Measurements from ENCODE around the gene VWA3A.
A peak's percentile ranks its signal among the peaks of the same experiment; 100 is the strongest.
"Not testable (repeated sequence)": the region's sequence is repeated elsewhere in the genome, so short reads cannot be mapped to it uniquely, and the experiment has no call there.

The VWA3A gene, protein sequence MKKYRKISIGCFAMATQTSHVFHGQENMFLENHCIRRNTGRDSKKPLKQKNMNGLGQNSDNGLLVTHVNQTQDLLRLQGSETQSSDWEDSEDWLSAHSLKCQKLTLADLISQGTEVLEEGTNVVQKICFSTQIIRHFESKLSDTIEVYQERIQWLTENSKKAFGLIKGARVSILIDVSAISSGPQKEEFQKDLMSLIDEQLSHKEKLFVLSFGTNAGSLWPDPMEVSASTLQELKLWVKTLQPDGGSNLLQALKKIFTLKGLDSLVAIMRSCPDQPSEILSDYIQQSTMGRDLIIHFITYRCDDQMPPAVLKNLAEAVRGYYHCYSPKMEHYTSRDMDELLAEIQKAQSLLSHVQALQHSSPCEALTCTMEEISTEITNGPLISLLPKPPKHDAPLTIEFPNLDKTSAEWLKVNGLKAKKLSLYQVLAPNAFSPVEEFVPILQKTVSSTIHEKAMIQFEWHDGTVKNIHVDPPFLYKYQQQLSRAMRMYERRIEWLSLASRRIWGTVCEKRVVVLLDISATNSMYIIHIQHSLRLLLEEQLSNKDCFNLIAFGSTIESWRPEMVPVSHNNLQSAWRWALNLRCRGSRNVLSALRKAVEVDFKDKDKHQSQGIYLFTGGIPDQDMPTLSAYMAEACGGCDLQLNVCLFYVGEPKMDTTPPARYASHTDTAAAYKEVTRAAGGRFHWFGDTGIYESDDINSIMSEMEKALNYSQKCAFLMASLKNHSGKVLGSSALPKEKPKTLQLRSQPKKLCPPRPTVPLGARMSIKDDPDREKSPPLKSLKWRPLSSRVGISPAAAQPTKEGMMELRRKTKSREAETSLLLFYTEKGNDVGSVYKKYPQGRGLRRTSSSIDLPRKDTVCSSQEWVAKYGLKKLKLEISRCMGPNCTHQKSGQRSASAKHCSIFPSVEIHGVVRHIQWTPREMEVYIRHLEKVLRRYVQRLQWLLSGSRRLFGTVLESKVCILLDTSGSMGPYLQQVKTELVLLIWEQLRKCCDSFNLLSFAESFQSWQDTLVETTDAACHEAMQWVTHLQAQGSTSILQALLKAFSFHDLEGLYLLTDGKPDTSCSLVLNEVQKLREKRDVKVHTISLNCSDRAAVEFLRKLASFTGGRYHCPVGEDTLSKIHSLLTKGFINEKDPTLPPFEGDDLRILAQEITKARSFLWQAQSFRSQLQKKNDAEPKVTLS

DNA sequence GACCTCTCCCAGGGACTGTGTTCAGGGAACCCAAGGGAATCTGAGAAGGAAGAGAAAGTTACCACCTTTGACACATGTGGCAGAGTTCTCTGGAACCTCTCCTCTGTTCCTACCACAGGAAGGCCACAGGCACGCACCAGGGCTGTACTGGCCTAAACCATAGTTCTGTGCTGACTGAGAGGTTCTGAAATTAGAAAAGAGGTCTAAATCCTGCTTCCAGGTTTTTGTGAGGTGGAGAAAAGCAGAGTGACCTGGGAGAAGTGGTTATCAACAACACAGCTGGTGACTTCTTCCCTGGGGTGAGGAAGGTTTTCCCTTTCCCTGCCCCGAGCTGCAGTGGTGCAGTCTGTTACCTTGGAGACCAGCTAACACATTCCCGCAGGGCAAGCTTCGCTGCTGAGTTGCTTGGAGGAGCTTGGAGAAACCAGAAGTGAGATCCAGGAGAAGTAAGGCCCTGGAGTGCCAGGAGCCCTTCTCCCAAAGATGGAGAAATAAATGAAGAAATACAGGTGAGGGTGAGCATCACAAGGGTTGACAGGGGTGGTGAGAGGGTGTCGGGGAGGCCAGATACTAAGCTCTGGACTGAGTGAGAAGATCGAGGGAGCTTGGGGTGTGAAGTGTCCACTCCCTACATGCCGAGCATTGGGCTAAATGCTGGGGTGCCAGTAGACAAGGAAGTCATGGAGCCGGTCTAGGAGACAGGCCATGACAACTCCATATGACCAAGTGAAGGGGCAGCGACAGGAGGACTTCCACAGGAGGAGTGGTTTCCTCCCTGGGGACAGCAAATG is at the start of gene VWA3A:
Gene VWA3A, plus strand, starts transcription at position 399 of the 791 bp plus-strand sequence. Its CDS starts 97 bp downstream, at position 496.
- DNase-seq (ENCODE audit: low read depth in 2 of 2): no peak

DNA sequence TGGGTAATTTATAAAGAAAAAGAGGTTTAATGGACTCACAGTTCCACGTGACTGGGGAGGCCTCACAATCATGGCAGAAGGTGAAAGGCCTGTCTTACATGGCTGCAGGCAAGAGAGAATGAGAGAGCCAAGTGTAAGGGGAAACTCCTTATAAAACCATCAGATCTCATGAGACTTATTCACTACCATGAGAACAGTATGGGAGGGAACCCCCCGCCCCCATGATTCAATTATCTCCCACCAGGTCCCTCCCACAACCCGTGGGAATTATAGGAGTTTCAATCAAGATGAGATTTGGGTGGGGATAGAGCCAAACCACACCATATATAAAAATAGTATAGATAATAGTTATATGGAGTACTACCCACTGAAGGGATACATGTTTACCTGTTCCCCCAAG is 48.5 kb upstream of the VWA3A start:
- not testable (repeated sequence) for DNase-seq (ENCODE audit: low read depth in 2 of 2)

DNA sequence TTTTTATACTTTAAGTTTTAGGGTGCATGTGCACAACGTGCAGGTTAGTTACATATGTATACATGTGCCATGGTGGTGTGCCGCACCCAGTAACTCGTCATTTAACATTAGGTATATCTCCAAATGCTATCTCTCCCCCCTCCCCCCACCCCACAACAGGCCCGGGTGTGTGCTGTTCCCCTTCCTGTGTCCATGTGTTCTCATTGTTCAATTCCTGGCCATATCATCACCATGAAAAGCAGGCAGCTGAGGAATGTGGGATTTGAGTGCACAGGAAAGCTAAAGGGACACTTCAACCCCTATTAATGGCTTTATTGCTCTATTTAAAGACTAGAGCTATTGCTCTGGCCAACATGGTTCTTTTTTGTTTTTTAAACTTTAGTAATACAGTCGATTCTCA is 46.5 kb upstream of the VWA3A start:
- DNase-seq (ENCODE audit: low read depth in 2 of 2): not testable (repeated sequence)

DNA sequence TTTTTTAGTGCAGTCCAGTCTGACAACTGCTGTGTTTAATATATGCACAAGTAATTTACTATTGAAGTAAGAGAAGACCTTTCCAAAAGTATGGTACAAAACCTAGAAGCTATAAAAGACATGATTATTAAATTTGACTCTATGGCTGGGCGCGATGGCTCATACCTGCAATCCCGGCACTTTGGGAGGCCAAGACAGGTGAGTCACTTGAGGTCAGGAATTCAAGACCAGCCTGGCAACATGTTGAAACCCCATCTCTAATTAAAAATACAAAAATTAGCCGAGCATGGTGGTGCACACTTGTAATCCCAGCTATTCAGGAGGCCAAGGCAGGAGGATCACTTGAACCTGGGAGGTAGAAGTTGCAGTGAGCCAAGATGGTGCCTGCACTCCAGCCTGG is 41.4 kb upstream of the VWA3A start:
- DNase-seq (ENCODE audit: low read depth in 2 of 2): no peak

DNA sequence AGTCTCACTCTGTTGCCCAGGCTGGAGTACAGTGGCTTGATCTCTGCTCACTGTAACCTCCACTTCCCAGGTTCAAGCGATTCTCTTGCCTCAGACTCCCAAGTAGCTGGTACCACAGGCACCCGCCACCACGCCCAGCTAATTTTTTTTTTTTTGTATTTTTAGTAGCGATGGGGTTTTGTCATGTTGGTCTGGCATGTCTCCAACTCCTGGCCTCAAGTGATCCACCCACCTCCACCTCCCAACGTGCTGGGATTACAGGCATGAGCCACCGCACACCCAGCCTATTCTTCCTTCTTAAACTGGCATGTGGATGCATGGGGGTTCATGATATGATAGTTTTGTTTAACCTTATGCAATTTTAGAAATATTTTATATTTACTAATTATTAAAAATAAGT is 39.4 kb upstream of the VWA3A start:
- no peak for DNase-seq (ENCODE audit: low read depth in 2 of 2)

DNA sequence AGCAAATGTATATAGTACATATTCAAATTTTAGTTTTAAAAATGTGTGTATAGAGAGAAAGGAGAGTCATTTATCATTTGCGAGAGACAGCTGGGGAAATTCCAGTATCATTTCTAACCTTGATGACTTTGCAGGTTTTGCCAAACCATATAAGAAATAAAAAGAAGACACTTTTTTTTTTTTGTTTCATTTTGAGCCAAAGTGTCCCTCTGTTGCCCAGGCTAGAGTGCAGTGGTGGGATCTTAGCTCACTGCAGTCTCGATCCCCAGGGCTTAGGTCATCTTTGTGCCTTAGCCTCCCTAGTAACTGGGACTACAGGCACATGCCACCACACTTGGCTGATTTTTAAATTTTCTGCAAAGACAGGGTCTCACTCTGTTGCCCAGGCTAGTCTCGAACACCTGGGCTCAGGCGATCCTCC is 38.4 kb upstream of the VWA3A start:
- DNase-seq (ENCODE audit: low read depth in 2 of 2): no peak

DNA sequence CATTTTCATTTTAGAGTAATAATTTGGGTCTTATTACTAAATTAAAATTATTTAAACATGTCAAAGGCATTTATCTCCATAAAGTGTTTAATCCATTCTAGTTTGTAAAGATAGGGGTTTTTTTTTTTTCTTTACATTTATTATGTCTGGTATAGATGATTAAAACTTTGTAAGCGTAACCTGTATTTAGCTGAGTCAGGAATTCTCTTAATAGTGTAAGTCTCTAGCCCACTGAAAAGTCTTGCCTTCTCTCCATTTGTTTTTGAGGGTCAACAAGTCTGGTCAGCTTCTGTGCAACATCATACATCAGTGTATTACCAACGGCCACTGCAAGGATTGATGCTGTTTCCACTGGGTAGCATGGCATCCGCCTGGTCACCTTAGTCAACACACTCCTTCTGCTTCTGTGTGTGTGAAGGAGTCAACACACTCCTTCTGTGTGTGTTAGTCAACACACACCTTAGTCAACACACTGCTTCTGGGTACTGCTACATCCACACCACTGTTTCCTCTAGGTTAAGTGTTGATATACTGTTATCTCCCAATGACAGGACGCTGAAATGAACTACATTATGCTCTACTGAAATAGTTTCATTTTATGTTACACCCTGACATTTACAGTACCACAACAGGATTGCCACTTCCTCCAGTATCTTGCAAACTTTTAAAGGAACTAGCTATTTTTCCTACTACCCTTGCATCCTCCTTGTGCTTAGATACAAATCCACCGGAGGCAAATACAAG is 37.3 kb upstream of the VWA3A start:
- no peak for DNase-seq (ENCODE audit: low read depth in 2 of 2)

DNA sequence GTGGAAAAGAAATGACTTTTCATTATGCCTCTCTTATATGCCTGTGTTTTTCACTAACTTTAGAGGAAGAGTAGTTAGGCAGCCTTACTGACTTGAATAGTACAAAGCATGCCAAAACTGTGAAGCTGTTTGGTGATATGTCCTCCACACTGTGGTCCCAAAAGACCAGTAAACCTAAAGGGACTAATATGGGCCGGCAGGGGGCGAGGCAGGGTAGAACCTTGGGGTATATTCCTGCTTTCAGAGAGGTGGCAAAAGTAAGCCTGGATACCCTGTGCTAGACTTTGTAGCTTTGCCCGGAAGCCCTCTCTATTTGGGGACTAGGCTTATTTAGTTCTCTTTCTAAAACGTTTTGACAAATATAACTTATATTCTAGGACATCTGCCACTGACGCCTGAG is 36.5 kb upstream of the VWA3A start:
- no peak for DNase-seq (ENCODE audit: low read depth in 2 of 2)

DNA sequence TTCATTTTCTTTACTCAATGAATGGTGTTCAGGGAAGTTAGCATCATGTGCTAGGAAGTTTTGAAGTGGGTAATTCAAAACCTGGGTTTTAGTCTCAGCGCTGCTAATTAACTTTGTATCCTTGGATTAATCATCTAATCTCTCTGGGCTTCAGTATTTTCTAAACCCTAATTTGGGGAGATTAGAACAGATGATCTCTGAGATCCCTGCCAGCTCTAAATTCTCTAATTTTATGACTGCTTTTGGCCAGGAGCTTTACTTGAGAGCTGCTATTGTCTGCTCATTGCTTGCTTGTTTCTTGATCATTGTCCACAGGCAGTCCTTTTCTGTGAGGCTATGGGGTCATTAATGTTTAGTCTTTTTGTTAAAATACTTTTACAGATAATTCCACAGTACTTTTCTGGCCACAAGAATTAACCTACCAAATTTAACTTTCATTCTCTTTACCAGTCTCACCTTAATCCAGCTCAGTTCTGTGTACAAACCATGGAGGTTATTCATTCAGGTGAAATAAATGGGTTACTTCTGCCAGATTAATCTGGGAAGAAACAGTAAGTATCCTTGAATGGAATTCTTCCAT is 28.4 kb upstream of the VWA3A start:
- DNase-seq (ENCODE audit: low read depth in 2 of 2): no peak

DNA sequence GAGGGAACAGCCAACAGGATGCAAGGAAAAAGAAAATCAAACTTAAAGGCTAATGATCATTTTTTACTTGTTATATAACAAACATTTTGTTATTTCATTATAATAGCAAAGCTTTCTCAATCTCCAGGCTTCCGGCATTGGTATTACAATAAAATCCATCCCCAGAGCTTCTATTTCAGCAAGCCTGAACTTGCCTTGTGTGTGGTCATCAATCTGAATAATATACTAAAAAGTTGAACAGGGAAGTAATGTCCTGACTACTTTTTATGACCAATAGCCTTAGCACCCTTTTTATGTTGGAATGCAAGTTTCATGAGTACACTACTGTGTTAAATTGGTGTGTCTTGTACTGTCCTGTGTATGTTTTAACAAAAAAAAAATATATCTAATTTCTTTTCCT is 27.1 kb upstream of the VWA3A start:
- DNase-seq (ENCODE audit: low read depth in 2 of 2): no peak

DNA sequence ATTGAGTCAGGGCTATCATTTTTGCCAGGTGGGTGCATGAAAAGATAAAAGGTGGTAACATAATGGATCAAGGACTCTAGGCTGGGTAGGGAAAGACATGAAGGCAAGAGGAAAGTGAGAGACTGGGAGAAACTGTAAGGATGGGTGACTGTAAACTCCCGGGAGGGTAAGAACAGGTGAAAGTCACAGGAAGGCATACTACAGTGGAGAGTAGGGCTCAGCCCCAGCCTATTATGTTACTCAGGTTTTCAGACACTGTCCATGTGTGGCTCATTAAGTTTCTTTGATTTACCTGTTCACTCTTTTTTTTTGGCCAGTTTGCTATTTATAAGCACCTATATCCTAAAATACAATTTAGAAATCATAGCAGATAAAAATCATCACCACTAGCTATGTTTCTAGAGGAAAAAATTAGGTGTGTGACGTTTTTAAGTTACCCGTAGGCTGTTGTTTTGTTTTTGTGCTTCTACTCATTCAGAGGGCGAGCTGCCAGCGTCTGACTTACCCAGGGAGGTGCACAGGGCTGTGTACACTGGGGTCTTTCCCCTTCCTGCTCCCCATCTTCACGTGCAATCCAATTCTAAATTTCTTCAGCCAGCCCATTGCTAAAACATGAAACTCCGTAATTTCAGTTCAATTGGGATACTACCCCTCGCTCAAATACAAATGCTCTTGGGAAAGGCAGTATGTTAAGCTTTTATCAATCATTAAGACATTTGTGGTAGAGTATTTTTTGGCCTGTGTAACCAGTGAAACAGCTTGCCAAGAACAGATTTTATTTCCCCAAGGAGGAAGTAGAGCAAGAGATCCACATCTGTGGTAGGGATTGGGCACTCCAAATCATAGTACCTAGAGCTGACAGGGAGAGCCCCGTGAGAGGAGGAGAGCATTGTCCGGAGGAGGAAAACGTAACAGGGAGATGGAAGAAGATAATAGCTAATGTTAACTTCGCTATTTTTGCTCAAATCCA is 21.7 kb upstream of the VWA3A start:
- DNase-seq (ENCODE audit: low read depth in 2 of 2): no peak

DNA sequence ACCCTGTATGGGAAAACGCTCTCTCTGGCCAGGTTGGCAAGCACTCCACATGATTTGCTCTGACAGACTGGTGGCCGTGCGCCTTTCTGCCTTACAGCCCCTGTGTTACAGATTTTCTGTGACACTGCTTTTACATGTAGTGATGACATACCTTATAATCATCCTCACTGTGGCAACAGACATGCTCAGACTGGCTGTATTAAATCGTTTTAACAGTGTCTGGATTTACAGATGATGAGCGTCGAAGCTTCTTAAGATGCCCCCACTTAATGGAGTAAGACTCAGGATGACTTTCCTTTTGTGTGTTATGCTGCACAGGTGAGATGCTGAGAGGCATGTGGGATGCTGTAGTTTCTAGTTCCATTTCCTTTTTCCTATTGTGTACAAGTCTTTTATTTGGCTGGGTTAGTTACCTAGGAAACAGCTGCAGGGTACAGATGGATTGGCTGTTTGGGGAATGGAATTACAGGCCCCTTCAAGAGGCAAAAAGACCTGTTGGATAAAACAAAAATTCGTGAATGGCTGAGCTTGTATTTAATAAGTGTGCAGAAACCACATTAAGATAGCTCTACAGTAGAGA is 20.9 kb upstream of the VWA3A start:
- no peak for DNase-seq (ENCODE audit: low read depth in 2 of 2)

DNA sequence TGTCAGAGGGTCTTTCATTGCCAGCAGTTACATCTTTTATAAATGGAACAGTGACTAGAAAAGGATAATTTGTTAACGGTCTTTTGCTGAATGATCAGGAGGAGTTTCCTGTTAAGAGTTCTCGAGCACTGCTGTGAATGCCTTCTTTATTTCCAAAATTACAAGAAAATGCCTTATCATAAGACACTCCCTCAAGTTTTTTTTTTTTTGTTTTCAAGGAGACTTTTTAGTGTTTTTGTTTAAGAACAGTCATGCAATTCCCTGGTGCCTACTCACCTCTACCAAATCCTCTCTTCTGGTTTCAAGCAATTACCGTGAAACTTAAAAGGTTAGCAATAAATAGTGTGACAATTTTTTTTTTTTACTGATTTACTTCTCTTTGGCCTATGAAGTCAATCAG is 19.0 kb upstream of the VWA3A start:
- no peak for DNase-seq (ENCODE audit: low read depth in 2 of 2)

DNA sequence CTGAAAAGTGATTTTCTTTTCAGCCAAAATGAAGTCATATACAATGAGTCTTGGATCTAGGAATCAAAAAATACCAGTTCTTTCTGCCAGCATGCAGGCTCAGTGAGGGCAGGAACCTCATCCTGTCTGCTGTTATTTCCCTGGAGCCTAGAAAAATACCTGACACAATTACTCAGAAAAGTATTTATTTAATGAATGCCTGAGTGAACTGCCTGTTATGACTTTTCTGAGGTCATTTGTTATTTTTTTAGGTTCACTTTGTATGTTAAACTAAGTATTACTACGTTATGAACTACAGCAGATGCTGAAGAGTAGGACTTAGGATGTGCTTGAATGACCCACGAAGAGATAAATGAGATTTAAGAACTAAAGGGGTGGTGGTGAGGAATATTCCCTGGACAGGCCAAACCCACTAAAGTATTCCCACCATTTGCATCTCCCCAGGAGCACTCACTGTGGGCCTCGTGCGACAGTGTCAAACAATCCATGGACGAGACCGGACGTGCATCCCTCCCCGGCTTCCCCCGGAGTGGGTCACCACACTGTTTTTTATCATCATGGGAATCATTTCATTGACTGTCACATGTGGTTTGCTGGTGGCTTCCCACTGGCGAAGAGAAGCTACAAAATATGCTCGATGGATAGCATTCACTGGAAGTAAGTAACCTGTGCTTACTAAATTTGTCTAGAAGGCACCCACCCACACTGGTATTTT is 17.1 kb upstream of the VWA3A start:
- no peak for DNase-seq (ENCODE audit: low read depth in 2 of 2)

DNA sequence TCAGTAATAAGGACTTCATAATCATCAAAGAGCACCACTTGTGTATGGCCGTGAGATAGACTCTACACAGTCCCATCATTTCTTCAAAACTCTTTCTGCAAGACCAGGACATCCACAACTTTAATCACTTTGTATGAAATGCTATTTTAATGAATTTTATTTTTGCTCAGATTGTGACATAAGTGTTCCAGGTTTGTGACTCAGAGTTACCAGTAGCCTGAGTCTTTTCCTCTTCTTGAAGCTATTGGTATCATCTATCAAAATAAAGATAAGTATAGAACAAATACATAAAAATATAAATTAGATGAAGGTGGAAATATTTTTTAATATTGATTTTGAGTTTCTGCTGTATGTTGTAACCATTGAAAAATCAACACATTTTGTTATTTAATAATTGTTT is 16.6 kb upstream of the VWA3A start:
- DNase-seq (ENCODE audit: low read depth in 2 of 2): no peak

DNA sequence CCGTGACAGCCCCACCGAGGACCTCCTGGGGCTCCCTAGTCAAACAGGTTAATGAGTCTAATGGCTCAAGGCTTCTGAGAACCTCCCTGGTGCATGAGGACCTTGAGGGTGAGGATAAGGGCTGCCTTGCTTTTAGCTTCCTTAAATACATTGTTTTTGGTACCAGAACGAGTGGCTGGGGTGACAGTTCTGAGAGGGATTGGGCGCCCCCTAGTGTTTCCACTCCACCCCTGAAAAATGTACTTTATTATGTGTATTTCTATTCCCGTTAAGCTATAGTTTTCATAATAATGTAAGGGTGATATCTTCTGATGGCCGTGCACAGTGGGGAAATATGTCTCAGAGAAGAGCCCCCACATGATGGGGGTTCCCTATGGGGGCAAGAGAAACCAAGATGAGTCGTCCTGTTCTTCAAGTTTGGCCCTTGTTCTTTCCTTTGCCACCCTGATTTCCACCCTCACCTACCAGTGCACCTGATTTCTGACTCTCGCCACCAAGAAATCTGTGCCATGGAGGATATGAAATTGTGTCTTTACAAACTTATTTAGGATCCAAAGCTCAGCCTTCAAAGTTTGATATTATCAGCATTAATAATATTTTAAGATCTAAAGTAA is 14.5 kb upstream of the VWA3A start:
- DNase-seq (ENCODE audit: low read depth in 2 of 2): peak; percentile 17 to 36

DNA sequence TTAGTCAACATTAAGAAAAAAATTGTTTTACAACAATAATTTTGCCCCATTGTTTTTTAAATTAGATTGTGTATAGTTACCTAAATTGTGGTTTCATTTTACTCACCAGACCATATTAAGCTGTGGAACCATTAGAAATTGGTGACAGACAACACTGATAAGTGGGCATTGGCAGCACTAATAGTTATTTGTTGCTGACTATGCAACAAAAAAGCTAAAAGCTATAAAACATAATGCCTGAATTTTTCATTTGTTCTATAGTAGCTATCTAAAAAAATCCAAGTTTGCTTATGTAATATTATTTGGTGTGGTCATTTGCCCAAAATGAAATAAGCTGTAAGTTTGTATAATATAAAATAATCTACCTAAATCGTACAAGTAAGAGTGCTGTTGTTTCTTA is 13.7 kb upstream of the VWA3A start:
- no peak for DNase-seq (ENCODE audit: low read depth in 2 of 2)

DNA sequence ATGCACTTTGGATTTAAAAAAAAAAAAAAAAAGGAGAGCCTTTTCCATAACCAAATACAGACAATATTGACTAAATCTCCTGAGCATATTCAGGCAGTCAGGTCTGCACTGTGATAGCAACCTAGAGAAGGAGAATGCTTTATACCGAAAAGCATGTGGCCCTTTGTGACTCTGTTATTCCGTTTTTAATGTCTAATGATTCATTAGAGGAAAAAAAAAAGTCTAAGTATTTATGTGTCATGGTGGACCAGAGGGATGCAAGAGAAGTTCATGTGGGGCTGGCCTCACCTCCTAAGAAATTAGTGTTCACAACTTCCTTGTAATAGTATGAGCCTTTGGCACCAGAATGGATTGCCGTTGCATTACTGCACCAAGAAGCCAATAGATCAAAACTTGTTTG is 11.3 kb upstream of the VWA3A start:
- no peak for DNase-seq (ENCODE audit: low read depth in 2 of 2)
